ENCODE data around the gene ACTR3.
"Not testable (repeated sequence)": the region's sequence is repeated elsewhere in the genome, so short reads cannot be mapped to it uniquely, and the experiment has no call there.

The ACTR3 gene

DNA sequence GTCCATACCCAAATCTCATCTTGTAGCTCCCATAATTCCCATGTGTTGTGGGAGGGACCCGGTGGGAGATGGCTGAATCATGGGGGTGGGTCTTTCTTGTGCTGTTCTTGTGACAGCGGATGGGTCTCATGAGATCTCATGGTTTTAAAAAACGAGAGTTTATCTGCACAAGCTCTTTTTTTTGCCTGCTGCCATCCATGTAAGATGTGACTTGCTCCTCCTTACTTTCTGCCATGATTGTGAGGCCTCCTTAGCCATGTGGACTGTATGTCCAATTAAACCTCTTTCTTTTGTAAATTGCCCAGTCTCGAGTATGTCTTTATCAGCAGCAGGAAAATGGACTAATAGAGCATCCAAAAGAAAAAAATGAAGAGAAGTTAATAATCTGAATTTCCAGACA, 44.1 kb upstream of the ACTR3 start:
- not testable (repeated sequence) for H2BK120ac ChIP-seq (ENCODE audit: low read depth, low read length); H3K23ac ChIP-seq (ENCODE audit: low read length); H3K56ac ChIP-seq (ENCODE audit: low read length); H4K8ac ChIP-seq (ENCODE audit: low read depth, low read length); H3K4me3 ChIP-seq (ENCODE audit: low read length); H3K27ac ChIP-seq (ENCODE audit: low read depth, low read length); H3K79me1 ChIP-seq (ENCODE audit: low read length); H3K4me2 ChIP-seq (ENCODE audit: low read length); H3K27me3 ChIP-seq (ENCODE audit: insufficient read depth, low read length, poor library complexity); H3K9ac ChIP-seq (ENCODE audit: low read length); H2BK15ac ChIP-seq (replicated peaks; ENCODE audit: low read depth); H3K18ac ChIP-seq (ENCODE audit: low read length); H2AK5ac ChIP-seq (ENCODE audit: low read length); H3K36me3 ChIP-seq (ENCODE audit: control insufficient read depth, insufficient read depth, low read length); H3K4me1 ChIP-seq (ENCODE audit: control insufficient read depth, low read depth, low read length); H4K5ac ChIP-seq (ENCODE audit: low read length); DNase-seq; H3K79me2 ChIP-seq (ENCODE audit: control insufficient read depth, insufficient read depth, low read length); H3K4ac ChIP-seq (ENCODE audit: low read depth, low read length); H2BK5ac ChIP-seq (ENCODE audit: low read length)
- no CpG with 5 or more reads among the region's 4 CpGs for WGBS (ENCODE audit: extremely low coverage, insufficient coverage, low lambda C conversion rate)

DNA sequence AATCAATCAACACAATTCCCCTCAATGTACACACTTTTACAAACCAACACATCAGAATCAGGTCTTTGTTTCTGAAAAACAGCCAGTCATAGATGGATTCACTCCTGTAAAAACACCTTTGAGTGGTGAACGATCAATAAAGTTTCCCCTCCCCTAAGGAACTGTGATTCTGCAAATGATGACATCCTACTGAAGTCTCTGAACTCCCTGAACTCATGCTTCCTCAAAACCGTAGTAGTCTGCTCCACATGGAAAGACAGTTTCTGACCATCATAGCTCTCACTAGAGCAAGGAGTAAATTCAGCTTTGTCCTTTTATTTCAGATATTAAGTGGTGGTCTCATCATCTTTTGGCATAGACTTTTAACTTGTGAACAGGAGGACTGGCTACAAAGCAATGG, 43.5 kb upstream of the ACTR3 start:
- H3K4ac ChIP-seq (ENCODE audit: low read depth, low read length), result no peak overlapping the region
- no peak for DNase-seq
- H3K27ac ChIP-seq (ENCODE audit: low read depth, low read length), result no peak overlapping the region
- H2BK5ac ChIP-seq (ENCODE audit: low read length), result no peak overlapping the region
- no peak overlapping the region for H3K9ac ChIP-seq (ENCODE audit: low read length)
- no peak overlapping the region for H3K4me2 ChIP-seq (ENCODE audit: low read length)
- no peak overlapping the region for H4K5ac ChIP-seq (ENCODE audit: low read length)
- H2BK120ac ChIP-seq (ENCODE audit: low read depth, low read length), result no peak overlapping the region
- H3K27me3 ChIP-seq (ENCODE audit: insufficient read depth, low read length, poor library complexity), result no peaks in the 10 kb centered on the region
- no peak overlapping the region for H3K4me3 ChIP-seq (ENCODE audit: low read length)
- no peak overlapping the region for H2BK15ac ChIP-seq (replicated peaks; ENCODE audit: low read depth)
- H3K23ac ChIP-seq (ENCODE audit: low read length), result no peak overlapping the region
- no peaks in the 10 kb centered on the region for H3K79me2 ChIP-seq (ENCODE audit: control insufficient read depth, insufficient read depth, low read length)
- H3K4me1 ChIP-seq (ENCODE audit: control insufficient read depth, low read depth, low read length), result peaks cover 1% of the 10 kb centered on the region
- no peak overlapping the region for H3K18ac ChIP-seq (ENCODE audit: low read length)
- H2AK5ac ChIP-seq (ENCODE audit: low read length), result no peak overlapping the region
- no peak overlapping the region for H3K56ac ChIP-seq (ENCODE audit: low read length)
- WGBS (ENCODE audit: extremely low coverage, insufficient coverage, low lambda C conversion rate), result no CpG with 5 or more reads among the region's 2 CpGs
- H3K79me1 ChIP-seq (ENCODE audit: low read length), result no peaks in the 10 kb centered on the region
- H3K36me3 ChIP-seq (ENCODE audit: control insufficient read depth, insufficient read depth, low read length), result no peaks in the 10 kb centered on the region
- H4K8ac ChIP-seq (ENCODE audit: low read depth, low read length), result no peak overlapping the region

DNA sequence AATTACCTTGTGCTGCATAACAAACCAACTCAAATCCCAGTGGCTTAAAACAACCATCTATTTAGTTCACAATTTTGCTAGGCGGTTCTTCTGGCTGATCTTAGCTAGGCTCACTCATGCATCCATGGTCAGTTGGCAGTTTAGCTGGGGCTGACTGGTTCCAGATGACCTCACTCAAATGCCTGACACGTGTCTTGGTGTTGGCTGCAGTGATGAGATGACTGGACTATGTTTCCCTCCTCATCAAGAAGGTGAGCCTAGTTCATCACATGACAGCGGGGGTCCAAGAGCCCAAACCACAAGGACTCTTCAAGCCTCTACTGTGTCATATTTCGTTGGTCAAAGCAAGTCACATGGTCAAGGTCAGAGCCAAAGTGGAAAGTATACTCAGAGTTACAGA, 42.7 kb upstream of the ACTR3 start:
- Histone ChIP-seq H2BK15ac (replicated peaks; ENCODE audit: low read depth) (no peak overlapping the region), H3K4me3 (ENCODE audit: low read length) (no peak overlapping the region), H3K4ac (ENCODE audit: low read depth, low read length) (no peak overlapping the region), H2BK120ac (ENCODE audit: low read depth, low read length) (no peak overlapping the region), H3K23ac (ENCODE audit: low read length) (no peak overlapping the region), H3K27me3 (ENCODE audit: insufficient read depth, low read length, poor library complexity) (no peaks in the 10 kb centered on the region), H4K5ac (ENCODE audit: low read length) (no peak overlapping the region), H4K8ac (ENCODE audit: low read depth, low read length) (no peak overlapping the region), H3K36me3 (ENCODE audit: control insufficient read depth, insufficient read depth, low read length) (no peaks in the 10 kb centered on the region), H3K4me2 (ENCODE audit: low read length) (no peak overlapping the region), H3K79me1 (ENCODE audit: low read length) (no peaks in the 10 kb centered on the region), H3K9ac (ENCODE audit: low read length) (no peak overlapping the region), H3K56ac (ENCODE audit: low read length) (no peak overlapping the region), H3K4me1 (ENCODE audit: control insufficient read depth, low read depth, low read length) (peaks cover 1% of the 10 kb centered on the region), H2AK5ac (ENCODE audit: low read length) (no peak overlapping the region), H3K27ac (ENCODE audit: low read depth, low read length) (no peak overlapping the region), H3K79me2 (ENCODE audit: control insufficient read depth, insufficient read depth, low read length) (no peaks in the 10 kb centered on the region), H2BK5ac (ENCODE audit: low read length) (no peak overlapping the region), H3K18ac (ENCODE audit: low read length) (no peak overlapping the region)
- no CpG with 5 or more reads among the region's 4 CpGs for WGBS (ENCODE audit: extremely low coverage, insufficient coverage, low lambda C conversion rate)
- DNase-seq, result no peak

DNA sequence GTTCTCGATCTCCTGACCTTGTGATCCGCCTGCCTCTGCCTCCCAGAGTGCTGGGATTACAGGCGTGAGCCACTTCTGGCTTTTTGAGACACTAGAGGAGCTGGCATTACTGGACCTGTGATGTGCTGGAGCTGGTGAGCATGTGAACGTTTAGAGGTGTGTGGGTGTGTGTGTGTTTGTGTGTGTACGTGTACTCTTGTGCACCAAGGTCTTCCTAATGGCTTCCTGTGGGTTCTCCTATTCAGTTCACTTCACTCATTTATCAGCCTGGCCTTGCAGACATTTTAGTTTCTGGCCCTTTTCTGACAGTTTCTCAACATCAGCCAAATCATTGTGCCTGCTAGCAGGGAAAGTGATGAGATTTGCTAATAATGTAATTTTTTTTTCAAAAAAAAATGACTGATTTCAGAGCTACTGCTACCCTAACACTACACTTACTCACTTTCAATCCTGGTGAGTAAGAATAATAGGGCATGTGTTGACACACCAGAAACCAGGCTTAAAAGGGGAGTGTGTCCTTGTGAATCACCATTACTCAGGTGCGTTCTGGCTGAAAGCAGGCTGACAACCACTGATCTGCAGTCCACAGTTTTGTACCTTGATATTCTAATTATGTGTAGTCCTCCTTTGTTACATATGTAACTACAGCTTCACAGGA, 41.0 kb upstream of the ACTR3 start:
- Histone ChIP-seq H2BK5ac (ENCODE audit: low read length) (no peak overlapping the region), H3K4ac (ENCODE audit: low read depth, low read length) (no peak overlapping the region)
- WGBS (ENCODE audit: extremely low coverage, insufficient coverage, low lambda C conversion rate), result no CpG with 5 or more reads among the region's 6 CpGs

DNA sequence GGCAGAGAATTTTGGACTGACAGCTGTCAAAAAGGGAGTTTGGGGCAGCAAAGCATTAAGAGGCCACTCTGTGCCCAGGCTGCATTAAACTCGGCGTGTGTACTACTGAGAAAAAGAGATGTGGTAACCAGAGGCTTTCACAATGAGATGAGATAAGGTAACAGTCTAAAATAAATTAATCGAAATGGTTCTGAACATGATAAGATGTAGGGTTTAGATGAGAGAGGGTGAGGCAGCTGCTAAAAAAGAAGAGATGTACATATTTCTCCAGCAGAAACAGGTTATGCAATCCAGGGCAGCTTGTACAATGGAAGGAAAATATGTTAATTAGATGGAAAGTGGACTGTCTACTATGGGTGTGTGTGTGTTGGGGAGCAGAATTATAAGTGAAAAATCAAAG, 39.2 kb upstream of the ACTR3 start:
- Histone ChIP-seq H3K4me2 (ENCODE audit: low read length) (no peak overlapping the region), H2BK15ac (replicated peaks; ENCODE audit: low read depth) (no peak overlapping the region), H2BK120ac (ENCODE audit: low read depth, low read length) (no peak overlapping the region), H2BK5ac (ENCODE audit: low read length) (no peak overlapping the region), H3K27me3 (ENCODE audit: insufficient read depth, low read length, poor library complexity) (no peaks in the 10 kb centered on the region), H3K18ac (ENCODE audit: low read length) (no peak overlapping the region), H3K36me3 (ENCODE audit: control insufficient read depth, insufficient read depth, low read length) (no peaks in the 10 kb centered on the region), H3K56ac (ENCODE audit: low read length) (no peak overlapping the region), H2AK5ac (ENCODE audit: low read length) (no peak overlapping the region), H4K8ac (ENCODE audit: low read depth, low read length) (no peak overlapping the region), H3K79me2 (ENCODE audit: control insufficient read depth, insufficient read depth, low read length) (no peaks in the 10 kb centered on the region), H3K23ac (ENCODE audit: low read length) (no peak overlapping the region), H3K4me3 (ENCODE audit: low read length) (no peak overlapping the region), H3K79me1 (ENCODE audit: low read length) (no peaks in the 10 kb centered on the region), H3K4ac (ENCODE audit: low read depth, low read length) (no peak overlapping the region), H4K5ac (ENCODE audit: low read length) (no peak overlapping the region), H3K27ac (ENCODE audit: low read depth, low read length) (no peak overlapping the region), H3K4me1 (ENCODE audit: control insufficient read depth, low read depth, low read length) (no peaks in the 10 kb centered on the region), H3K9ac (ENCODE audit: low read length) (no peak overlapping the region)
- no peak for DNase-seq
- WGBS (ENCODE audit: extremely low coverage, insufficient coverage, low lambda C conversion rate), result no CpG with 5 or more reads among the region's 3 CpGs

More for the DNA sequence above, 41.0 kb upstream of the ACTR3 start:
- H4K5ac ChIP-seq (ENCODE audit: low read length), result no peak overlapping the region
- H3K27me3 ChIP-seq (ENCODE audit: insufficient read depth, low read length, poor library complexity), result no peaks in the 10 kb centered on the region
- no peak overlapping the region for H2BK120ac ChIP-seq (ENCODE audit: low read depth, low read length)
- H3K18ac ChIP-seq (ENCODE audit: low read length), result no peak overlapping the region
- H3K4me3 ChIP-seq (ENCODE audit: low read length), result no peak overlapping the region
- H3K79me1 ChIP-seq (ENCODE audit: low read length), result no peaks in the 10 kb centered on the region
- H4K8ac ChIP-seq (ENCODE audit: low read depth, low read length), result no peak overlapping the region
- no peaks in the 10 kb centered on the region for H3K36me3 ChIP-seq (ENCODE audit: control insufficient read depth, insufficient read depth, low read length)
- H3K56ac ChIP-seq (ENCODE audit: low read length), result no peak overlapping the region
- no peak overlapping the region for H2BK15ac ChIP-seq (replicated peaks; ENCODE audit: low read depth)
- DNase-seq, result no peak
- H3K9ac ChIP-seq (ENCODE audit: low read length), result no peak overlapping the region
- H3K4me1 ChIP-seq (ENCODE audit: control insufficient read depth, low read depth, low read length), result no peaks in the 10 kb centered on the region
- no peaks in the 10 kb centered on the region for H3K79me2 ChIP-seq (ENCODE audit: control insufficient read depth, insufficient read depth, low read length)
- H2AK5ac ChIP-seq (ENCODE audit: low read length), result no peak overlapping the region
- H3K4me2 ChIP-seq (ENCODE audit: low read length), result no peak overlapping the region
- no peak overlapping the region for H3K23ac ChIP-seq (ENCODE audit: low read length)
- no peak overlapping the region for H3K27ac ChIP-seq (ENCODE audit: low read depth, low read length)

DNA sequence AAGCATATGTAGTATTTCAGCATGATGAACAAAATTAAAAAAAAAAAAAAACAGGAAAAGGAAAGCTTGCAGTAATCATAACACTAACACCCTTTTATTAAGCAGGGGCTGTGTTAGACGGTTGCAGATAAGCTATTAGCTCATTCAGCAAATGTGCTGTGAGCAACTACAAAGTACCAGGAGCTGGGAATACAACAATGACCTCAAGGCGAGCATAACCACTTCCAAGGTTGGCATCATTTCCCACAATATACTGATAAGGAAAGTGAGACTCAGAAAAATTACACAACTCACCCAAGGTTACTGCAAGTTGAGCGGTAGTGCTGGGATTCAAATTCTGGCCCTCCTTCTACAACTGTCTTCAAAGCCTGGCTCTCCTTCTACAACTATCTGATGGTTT, 38.2 kb upstream of the ACTR3 start:
- H3K27me3 ChIP-seq (ENCODE audit: insufficient read depth, low read length, poor library complexity), result no peaks in the 10 kb centered on the region
- H3K4me3 ChIP-seq (ENCODE audit: low read length), result no peak overlapping the region
- H2BK15ac ChIP-seq (replicated peaks; ENCODE audit: low read depth), result no peak overlapping the region
- H4K5ac ChIP-seq (ENCODE audit: low read length), result no peak overlapping the region
- H3K79me1 ChIP-seq (ENCODE audit: low read length), result no peaks in the 10 kb centered on the region
- no peak overlapping the region for H3K56ac ChIP-seq (ENCODE audit: low read length)
- H3K4me1 ChIP-seq (ENCODE audit: control insufficient read depth, low read depth, low read length), result no peaks in the 10 kb centered on the region
- H3K9ac ChIP-seq (ENCODE audit: low read length), result no peak overlapping the region
- no peak overlapping the region for H3K23ac ChIP-seq (ENCODE audit: low read length)
- H4K8ac ChIP-seq (ENCODE audit: low read depth, low read length), result no peak overlapping the region
- no peak for DNase-seq
- no peak overlapping the region for H2AK5ac ChIP-seq (ENCODE audit: low read length)
- no peak overlapping the region for H3K4me2 ChIP-seq (ENCODE audit: low read length)
- H2BK120ac ChIP-seq (ENCODE audit: low read depth, low read length), result no peak overlapping the region
- no peak overlapping the region for H3K18ac ChIP-seq (ENCODE audit: low read length)
- no peak overlapping the region for H3K27ac ChIP-seq (ENCODE audit: low read depth, low read length)
- no peak overlapping the region for H2BK5ac ChIP-seq (ENCODE audit: low read length)
- no CpG with 5 or more reads among the region's 3 CpGs for WGBS (ENCODE audit: extremely low coverage, insufficient coverage, low lambda C conversion rate)
- H3K36me3 ChIP-seq (ENCODE audit: control insufficient read depth, insufficient read depth, low read length), result no peaks in the 10 kb centered on the region
- no peaks in the 10 kb centered on the region for H3K79me2 ChIP-seq (ENCODE audit: control insufficient read depth, insufficient read depth, low read length)
- no peak overlapping the region for H3K4ac ChIP-seq (ENCODE audit: low read depth, low read length)

Measured in mesendoderm (in vitro differentiated cells).